ENCODE results near the gene ZNF280A.
"Not testable (repeated sequence)": the region's sequence is repeated elsewhere in the genome, so short reads cannot be mapped to it uniquely, and the experiment has no call there.

ZNF280A gene

GRCh38 chr22:22513619-22514018 lies 6.5 kb downstream of the ZNF280A start:
- no peak for DNase-seq

DNA sequence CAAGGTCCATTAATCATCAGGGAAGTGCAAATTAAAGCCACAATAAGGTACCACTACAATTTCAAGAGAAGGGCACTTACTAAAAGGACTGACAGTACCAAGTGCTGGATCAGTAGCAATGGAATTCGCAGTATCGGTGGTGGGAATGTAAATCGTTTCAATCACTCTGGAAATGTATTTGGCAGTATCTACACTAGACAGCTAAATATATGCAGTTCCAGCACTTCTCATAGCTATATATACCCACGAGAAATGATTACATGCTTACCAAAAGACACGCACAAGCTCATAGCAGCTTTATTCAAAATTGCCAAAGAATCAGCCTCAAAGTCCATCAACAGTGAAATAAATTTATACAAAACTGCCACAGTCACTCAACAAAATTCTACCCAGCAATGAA lies 7.1 kb downstream of the ZNF280A start:
- no peak for ATAC-seq
- DNase-seq: no peak

More at GRCh38 chr22:22513619-22514018, 6.5 kb downstream of the ZNF280A start:
- ATAC-seq: no peak

- not testable (repeated sequence) for DNase-seq, ATAC-seq
Observed at GRCh38 chr22:22510833-22511232, 9.2 kb downstream of the ZNF280A start.

DNA sequence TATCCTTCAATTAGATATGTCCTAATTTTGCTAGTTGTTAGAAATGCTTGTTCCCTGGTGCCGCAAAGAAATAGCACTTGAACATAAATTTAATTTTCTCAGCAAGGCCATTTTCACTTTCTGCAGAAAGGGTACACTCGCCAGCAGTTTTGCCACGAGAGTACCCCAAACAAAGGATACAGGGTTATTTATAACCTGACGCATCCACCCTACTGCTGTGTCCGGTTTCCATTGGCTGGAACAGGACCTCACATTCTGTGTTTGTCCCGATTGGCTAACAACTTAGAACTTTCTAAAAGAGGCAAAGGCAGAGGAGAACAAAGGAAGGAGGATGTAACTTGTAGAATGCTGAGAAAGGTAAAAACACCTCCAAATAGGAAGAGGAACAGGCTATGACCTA lies 10.2 kb downstream of the ZNF280A start:
- DNase-seq, ATAC-seq: not testable (repeated sequence)

DNA sequence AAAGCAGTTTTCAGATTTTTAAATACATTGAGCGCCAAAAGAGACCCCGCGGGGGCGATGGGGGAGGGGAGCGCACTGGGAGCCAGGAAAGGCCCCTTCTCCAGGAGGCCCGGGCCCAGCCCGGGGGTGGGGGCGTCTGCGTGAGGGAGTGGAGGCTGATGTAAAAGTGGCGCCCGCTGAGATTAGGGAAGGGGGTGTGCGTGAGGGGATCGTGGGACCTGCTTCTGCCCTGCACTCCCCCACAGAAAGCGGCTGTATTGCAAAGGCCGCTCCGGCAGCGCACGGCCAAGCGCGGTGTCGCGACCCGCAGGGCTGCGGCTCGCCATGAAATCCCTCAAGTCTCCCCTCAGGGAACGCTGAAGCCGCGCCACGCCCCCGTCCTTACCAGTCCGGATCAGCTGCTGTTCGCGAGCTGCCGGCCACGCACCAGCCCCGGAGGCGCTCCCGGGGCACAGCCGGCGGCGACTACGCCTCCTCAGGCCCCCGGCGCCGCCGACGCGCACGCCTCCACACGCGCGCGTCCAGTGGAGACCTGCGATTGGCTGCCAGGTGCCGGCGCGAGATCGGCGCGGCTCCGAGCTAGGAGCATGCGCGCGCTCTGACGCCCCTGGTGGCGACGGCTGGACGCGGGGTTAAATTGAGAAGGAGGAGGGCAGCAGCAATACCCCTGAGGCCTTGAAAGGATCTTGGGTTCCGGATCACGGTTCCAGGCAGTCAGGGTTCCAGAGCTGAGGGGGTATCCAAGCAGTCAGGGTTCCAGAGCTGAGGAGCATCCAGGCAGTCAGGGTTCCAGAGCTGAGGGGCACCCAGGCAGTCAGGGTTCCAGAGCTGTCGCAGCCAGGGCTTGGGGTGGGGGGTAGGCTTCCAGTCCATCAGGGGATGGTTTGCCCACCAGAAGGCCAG lies 11.5 kb downstream of the ZNF280A start, which contains the start of gene ZNF280B:
Gene ZNF280B (minus strand): TSS at position 469 of the 903 bp plus-strand sequence. CDS start 19,344 bp downstream, outside the sequence.
- ATAC-seq (peak; percentile 96), DNase-seq (peak; percentile 89)

DNA sequence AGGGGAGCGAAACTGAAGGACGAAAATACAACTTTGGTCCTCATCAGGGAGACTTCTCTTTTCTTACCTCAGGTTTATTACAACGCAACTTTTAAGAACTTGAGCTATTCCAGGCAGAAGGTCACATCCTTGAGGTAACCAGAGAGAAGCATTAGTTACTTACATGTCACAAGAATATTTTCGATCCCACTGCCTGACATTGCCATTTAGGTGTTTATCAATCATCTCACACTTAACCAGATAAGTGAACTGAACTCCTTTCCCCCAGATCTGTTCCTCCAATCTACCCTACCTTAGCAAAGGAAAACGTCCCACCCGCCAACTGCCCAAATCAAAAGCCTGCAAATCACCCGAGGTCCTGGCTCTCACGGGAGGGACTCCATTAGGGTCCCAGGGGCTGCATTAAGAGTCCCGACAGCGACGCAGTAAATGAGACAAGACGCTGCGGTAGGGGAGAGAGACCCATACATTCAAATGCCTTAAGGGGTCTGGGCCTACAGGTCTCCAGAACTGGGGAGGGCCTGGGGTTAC lies 12.3 kb downstream of the ZNF280A start:
- no peak for DNase-seq
- ATAC-seq: no peak

- ATAC-seq (no peak), DNase-seq (no peak)
Observed at GRCh38 chr22:22506736-22507135, 13.3 kb downstream of the ZNF280A start.

GRCh38 chr22:22498267-22498666 lies 21.8 kb downstream of the ZNF280A start:
- DNase-seq (no peak), ATAC-seq (no peak)

DNA sequence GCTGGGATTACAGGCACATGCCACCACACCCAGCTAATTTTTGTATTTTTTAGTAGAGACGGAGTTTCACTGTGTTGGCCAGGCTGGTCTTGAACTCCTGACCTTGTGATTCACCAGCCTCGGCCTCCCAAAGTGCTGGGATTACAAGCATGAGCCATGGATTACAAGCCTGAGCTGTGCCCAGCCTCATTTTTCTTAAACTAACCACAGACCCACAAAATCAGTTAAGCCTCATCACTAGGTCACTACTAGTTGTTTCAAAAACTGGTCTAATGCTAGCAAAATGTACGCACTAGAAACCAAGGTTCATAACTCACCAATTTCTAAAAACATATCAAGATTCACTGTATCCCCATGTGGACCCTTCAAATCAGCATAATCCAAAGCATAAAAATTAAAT lies 28.5 kb downstream of the ZNF280A start:
- not testable (repeated sequence) for DNase-seq, ATAC-seq

DNA sequence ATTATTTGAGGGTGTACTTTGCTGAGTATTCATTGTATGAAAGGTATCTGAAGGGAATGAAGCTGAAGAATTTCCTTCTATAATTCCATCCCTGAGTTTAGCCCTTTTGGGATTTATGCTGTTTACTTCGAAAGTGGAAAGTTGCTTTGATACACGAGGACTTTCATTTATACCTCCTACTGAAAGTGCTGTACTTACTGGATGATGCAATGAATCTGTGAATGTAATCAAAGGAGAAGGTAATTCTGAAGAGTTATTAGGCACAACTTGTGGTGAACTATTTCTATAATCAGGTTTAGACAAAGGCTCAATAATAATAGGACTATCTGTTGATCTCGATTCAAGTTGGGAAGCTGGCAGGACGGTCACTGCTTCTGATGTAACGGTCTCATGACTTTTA lies 31.3 kb downstream of the ZNF280A start:
- ATAC-seq (no peak), DNase-seq (no peak)

DNA sequence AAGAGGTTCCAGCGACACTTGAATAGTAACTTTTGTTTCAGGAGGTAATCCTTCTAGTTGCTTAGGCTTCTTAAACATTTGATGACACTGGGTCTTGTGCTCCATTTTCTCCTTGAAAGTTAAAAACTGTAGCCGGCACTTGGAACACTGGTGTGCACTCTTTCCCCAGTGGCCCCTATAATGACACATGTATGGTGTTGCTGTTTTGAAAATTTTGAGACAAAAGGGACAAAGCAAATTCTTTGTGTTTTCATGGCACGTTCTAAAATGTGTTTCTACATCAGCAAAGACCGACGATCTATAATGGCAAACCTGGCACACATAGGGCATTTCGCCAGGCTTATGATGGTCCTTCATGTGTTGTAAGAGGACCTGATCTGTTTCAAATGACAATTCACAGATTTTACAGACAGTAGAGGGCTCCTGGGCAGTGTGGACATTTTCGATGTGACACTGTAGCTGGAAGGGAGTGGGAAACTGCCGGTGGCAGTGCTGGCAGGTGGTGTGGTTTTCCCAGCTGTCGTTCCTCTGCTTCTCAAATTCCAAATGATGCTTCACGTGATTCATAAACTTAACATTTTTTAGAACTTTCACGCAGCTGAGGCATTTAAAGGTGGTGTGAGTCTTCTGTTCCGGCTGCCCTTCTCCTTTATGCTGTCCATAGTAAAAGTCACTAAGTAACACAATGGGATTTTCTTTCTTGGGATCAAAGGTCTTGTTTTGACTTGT lies 32.0 kb downstream of the ZNF280A start:
- no peak for ATAC-seq
- no peak for DNase-seq

- no peak for ATAC-seq
Observed at GRCh38 chr22:22487059-22487458, 33.0 kb downstream of the ZNF280A start.

DNA sequence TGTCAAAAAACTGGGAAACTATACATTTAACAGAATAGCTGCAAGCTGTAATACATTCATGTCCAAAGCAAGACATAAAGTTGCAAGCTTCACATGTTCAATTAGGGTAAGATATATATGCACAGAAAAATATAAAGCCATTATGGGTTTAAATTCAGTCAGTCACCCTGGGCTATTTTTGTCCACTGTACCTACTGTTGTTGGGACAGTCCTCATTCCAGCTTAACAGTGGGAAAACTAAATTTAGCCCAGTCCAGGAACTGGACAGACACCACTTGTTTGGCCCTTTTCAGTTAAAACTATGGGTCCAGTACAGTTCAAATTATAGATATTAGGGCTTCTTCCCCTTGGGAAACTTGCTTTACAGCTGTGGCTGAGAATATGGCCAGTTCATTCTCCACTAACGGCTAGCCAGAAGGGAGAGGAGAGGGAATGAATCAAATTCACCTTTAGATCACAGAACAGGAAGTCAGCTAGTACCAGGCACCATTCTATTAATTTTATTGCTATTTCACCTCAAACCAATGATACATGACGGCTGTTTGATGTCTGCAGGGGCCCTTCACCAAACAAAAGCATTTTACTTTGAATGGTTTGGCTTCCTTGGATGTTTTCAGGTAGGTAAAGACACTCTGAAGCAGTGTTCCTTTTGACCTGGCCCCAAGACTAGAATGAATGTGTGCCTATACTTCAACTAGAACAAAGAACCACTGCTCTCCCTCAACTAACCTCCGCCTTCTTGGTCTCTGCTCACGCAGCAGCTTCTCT lies 33.8 kb downstream of the ZNF280A start:
- DNase-seq: no peak
- no peak for ATAC-seq

More at GRCh38 chr22:22487059-22487458, 33.0 kb downstream of the ZNF280A start:
- no peak for DNase-seq

DNA sequence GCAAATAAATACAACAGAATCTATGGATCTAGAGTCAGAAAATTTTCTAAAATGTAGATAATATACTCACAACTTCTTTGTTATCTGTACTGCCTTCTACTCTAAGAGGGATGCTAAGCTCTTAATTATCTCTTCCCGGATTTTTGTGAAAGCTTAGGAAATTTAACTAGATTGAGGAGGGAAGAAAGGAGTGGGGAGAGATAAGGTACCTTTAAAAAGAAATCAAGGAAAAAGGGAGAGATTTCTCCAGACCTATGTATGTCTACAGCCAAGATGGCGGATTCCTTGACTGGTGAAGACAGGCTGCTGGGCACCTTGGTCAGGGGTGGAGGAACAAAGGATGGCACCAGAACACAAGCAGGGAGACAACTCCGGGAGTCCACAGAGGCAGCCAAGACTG lies 34.5 kb downstream of the ZNF280A start:
- DNase-seq (no peak), ATAC-seq (no peak)

DNA sequence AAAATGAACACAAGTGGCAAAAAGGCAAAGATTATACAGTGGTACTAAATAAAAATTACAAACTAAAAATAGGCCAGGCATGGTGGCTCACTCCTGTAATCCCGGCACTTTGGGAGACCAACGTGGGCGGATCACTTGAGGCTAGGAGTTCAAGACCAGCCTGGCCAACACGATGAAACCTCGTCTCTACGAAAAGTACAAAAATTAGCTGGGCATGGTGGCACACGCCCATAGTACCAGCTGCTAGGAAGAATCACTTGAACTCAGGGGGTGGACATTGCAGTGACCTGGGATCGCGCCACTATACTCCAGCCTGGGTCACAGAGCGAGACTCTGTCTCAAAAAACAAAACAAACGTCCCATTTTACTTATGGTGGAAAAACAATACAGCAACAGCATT lies 36.0 kb downstream of the ZNF280A start:
- DNase-seq (no peak), ATAC-seq (no peak)

- ATAC-seq (no peak), DNase-seq (no peak)
Observed at GRCh38 chr22:22480940-22481339, 39.1 kb downstream of the ZNF280A start.

DNA sequence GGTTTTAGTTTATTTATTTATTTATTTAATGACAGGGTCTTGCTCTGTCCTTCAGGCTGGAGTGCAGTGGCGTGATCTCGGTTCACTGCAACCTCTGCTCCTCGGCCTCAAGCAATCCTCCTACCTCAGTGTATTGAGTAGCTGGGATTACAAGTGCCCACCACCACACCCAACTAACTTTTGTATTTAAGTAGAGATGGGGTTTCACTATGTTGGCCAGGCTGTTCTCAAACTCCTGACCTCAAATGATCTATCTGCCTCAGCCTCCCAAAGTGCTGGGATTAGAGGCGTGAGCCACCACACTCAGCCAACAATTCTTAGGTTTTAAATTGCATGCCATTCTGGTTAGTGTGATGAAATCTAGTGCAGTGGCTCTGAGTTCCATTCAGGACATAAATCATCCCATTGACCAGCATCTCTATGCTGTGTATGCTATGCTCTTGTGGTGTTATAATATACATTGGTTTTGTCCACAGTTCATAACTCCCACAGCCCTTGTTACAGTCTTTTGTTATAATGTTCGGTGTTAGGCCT lies 40.0 kb downstream of the ZNF280A start:
- ATAC-seq (no peak), DNase-seq (no peak)

GRCh38 chr22:22479116-22479515 lies 41.0 kb downstream of the ZNF280A start:
- ATAC-seq: no peak
- DNase-seq: no peak

GRCh38 chr22:22478470-22478869 lies 41.6 kb downstream of the ZNF280A start:
- ATAC-seq (no peak), DNase-seq (no peak)

DNA sequence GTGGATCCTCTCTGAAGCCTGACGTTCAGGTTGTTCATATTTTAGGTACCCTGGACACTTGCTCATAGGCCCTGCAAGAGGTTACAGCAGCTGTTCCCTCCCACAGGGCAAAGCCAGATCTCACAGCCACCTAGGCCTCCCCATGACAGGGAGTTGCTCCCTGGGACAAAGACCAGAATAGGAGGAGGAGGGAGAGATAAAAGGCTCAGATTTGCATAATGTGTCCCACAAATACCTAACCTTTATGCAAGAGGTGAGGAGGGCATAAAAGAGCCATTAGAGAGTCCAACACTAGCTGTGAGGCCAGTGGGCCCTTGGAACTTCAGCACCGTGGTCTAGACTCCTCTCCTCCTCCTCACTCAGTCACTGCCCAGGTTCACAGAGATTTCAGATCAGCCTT lies 45.3 kb downstream of the ZNF280A start:
- DNase-seq (no peak), ATAC-seq (no peak)

- ATAC-seq, DNase-seq: not testable (repeated sequence)
Observed at GRCh38 chr22:22471104-22471503, 49.0 kb downstream of the ZNF280A start.

DNA sequence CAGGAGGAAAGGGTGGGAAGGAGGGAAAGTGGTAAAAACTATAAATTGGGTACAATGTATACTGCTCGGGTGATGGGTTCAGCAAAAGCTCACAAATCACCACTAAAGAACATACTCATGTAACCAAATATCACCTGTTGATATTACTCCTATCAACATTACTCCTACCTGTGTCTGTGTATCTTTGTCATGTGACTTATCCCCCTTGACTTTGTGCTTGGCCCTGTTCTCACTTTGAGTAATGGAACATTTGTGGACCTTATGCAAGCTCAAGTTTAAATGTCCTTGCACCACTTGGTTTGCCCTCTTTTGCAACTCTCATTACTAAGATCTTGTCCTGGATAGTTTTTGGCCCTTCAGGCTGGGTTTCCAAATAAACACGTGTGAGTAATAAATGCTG lies 50.5 kb downstream of the ZNF280A start:
- DNase-seq: no peak

More for the DNA sequence above, 50.5 kb downstream of the ZNF280A start:
- no peak for ATAC-seq

All from stimulated activated naive CD8-positive, alpha-beta T cell treated with anti-CD3 and anti-CD28 coated beads, Interleukin-15, Interleukin-2, amounts not matched to agents 100 U/mL and 50 U/mL, for 24 hours (primary cell).